Activated T-helper 2 cell treated with anti-CD3 and anti-CD28 coated beads, Interferon-gamma antibody, Interleukin-2, Interleukin-4, amounts not matched to agents 10 μg/mL and 5 μg/mL and 100 μg/mL, durations not matched to agents 14 hours and 24 hours and 36 hours (primary cell): Measurements from ENCODE around the gene RTN4RL1. TPM values are rescaled to one million over a fixed set of nuclear protein-coding genes. Genes with fewer than 3 reads are reported as not detected.

Source experiments
- DNase-seq: peaks from one replicate; pipeline ENCODE4 v3.0.0; 2021; ENCODE audit warnings: low spot score
- H3K27ac Mint-ChIP-seq: one replicate; pipeline ENCODE4 v1.8.0; 2021; ENCODE audit warnings: mixed read lengths
- H3K27me3 Mint-ChIP-seq: one replicate; pipeline ENCODE4 v1.8.0; 2021; ENCODE audit warnings: low read depth, mixed read lengths
- H3K36me3 Mint-ChIP-seq: one replicate; pipeline ENCODE4 v1.8.0; 2021; ENCODE audit warnings: low read depth, mixed read lengths
- H3K4me1 Mint-ChIP-seq: one replicate; pipeline ENCODE4 v1.8.0; 2021; ENCODE audit warnings: low read depth, mixed read lengths
- H3K4me3 Mint-ChIP-seq: one replicate; pipeline ENCODE4 v1.8.0; 2021; ENCODE audit warnings: low read depth, mild to moderate bottlenecking, moderate library complexity, mixed read lengths
- H3K9me3 Mint-ChIP-seq: one replicate; pipeline ENCODE4 v1.8.0; 2021; ENCODE audit warnings: mixed read lengths
- intact Hi-C: fragments of 100-400 bp; cut with micrococcal nuclease; formaldehyde crosslinking; loops from one replicate; pipeline ENCODE4 v1.15.1; 2023
- total RNA-seq: library from RNA; stranded (reverse); gene quantifications from 2 replicates; pipeline ENCODE4 v1.2.3, GENCODE V29; 2022

Gene RTN4RL1
- total RNA-seq, 1 donor from 2014 or later: 0.25 TPM

DNA sequence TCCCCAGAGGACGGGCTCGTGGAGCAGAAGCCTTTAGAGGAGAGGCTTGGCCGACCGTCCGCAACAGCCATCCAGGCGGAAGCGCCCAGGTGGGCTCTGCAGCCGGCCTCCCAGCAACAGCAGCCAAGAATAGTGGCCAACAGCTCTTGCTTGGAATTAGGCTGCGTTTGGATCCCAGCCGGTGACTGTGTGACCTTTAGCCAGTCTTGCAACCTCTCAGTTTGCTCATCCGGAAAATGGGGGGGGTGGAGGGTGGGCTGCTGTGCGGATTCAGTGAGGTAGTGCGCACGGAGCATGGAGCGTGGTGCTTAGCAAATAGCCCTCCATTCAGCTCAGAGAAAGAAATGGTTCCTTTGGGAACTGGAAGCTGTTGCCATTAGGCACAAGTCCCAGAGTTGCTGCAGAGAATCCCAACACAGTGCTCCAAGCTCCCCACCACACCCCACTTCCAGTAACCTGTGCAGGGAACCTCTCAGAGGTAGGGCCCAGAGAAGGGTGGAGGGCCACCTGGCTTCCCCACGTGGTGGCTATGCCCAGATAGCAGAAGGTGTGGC is 46.7 kb downstream of the RTN4RL1 start:
- H3K4me1 Mint-ChIP-seq: peaks cover 9% of the 10 kb centered on the region
- no peaks in the 10 kb centered on the region for H3K9me3 Mint-ChIP-seq
- no peak overlapping the region for H3K4me3 Mint-ChIP-seq
- H3K27ac Mint-ChIP-seq: no peak overlapping the region
- no peaks in the 10 kb centered on the region for H3K36me3 Mint-ChIP-seq
- no peak for DNase-seq
- intact Hi-C loops: no loop called here
- H3K27me3 Mint-ChIP-seq: peaks cover 25% of the 10 kb centered on the region

GRCh38 chr17:1977583-1978395 is 47.3 kb downstream of the RTN4RL1 start:
- H3K9me3 Mint-ChIP-seq: no peaks in the 10 kb centered on the region
- intact Hi-C loops: no loop called here
- no peaks in the 10 kb centered on the region for H3K36me3 Mint-ChIP-seq
- peaks cover 9% of the 10 kb centered on the region for H3K4me1 Mint-ChIP-seq
- no peak overlapping the region for H3K27ac Mint-ChIP-seq
- no peak overlapping the region for H3K4me3 Mint-ChIP-seq
- peaks cover 27% of the 10 kb centered on the region for H3K27me3 Mint-ChIP-seq
- no peak for DNase-seq

- H3K27me3 Mint-ChIP-seq: peaks cover 27% of the 10 kb centered on the region
- H3K27ac Mint-ChIP-seq: no peak overlapping the region
- peaks cover 12% of the 10 kb centered on the region for H3K4me1 Mint-ChIP-seq
- H3K4me3 Mint-ChIP-seq: no peak overlapping the region
- H3K36me3 Mint-ChIP-seq: no peaks in the 10 kb centered on the region
- DNase-seq: no peak
- intact Hi-C loops: no loop called here
- H3K9me3 Mint-ChIP-seq: no peaks in the 10 kb centered on the region
Measured at GRCh38 chr17:1976683-1977064, 48.5 kb downstream of the RTN4RL1 start.

DNA sequence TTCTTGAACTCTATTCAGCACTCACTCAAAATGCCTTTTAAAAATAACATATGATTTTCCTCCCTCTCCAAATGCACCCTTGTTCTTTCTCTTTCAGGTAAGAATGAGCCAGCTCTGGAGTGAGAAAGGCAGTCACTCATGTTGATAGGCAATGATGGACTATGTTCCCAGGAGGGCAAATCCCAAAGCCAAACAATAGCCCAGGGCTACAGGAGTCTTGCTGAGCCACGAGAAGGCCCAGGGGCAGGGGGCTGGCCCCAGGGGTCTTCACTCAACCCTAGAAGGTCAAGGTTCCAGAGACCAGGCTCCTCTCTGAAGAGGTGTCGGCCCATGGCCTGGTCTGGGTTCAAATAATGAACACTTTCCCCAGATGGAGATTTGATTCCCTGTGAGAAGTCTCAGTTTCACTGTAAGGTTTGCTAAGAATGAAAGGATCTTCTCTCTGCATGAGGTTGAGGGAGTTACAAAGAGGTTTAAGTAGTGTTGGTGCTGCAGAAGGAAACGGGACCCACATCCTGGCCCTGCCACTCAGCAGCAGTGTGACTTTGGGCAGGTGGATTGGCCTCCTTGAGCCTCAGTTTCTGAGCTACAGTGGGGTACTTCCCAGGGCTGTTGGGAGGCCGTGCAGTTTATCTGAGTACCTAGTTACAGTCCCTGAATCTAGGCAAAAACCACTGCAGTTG is 49.0 kb downstream of the RTN4RL1 start:
- Mint-ChIP-seq H3K4me3 (no peak overlapping the region), H3K27me3 (peaks cover 27% of the 10 kb centered on the region), H3K9me3 (peaks cover 2% of the 10 kb centered on the region), H3K4me1 (peaks cover 12% of the 10 kb centered on the region), H3K36me3 (no peaks in the 10 kb centered on the region), H3K27ac (no peak overlapping the region)
- no peak for DNase-seq
- intact Hi-C loops: no loop called here

DNA sequence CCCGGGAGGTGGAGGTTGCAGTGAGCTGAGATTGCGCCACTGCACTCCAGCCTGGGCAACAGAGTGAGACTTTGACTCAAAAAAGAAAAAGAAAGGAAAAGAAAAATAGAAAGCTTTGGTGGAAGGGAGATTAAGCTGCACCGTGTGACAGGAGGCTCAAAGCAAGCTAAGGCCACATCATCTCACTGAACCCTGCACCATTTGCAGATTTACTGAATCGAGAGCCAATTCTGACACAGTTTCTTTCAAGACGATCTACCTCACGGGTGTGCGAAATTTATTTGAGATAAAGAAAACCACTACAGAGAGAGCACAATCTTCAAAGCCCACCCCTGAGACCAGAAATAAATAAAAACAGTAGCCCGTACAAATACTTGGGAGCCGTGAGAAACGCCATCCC is 49.6 kb downstream of the RTN4RL1 start:
- DNase-seq: no peak
- H3K36me3 Mint-ChIP-seq: no peaks in the 10 kb centered on the region
- H3K27ac Mint-ChIP-seq: no peak overlapping the region
- peaks cover 27% of the 10 kb centered on the region for H3K27me3 Mint-ChIP-seq
- intact Hi-C loops: no loop called here
- H3K4me1 Mint-ChIP-seq: peaks cover 12% of the 10 kb centered on the region
- peaks cover 7% of the 10 kb centered on the region for H3K9me3 Mint-ChIP-seq
- H3K4me3 Mint-ChIP-seq: no peak overlapping the region

DNA sequence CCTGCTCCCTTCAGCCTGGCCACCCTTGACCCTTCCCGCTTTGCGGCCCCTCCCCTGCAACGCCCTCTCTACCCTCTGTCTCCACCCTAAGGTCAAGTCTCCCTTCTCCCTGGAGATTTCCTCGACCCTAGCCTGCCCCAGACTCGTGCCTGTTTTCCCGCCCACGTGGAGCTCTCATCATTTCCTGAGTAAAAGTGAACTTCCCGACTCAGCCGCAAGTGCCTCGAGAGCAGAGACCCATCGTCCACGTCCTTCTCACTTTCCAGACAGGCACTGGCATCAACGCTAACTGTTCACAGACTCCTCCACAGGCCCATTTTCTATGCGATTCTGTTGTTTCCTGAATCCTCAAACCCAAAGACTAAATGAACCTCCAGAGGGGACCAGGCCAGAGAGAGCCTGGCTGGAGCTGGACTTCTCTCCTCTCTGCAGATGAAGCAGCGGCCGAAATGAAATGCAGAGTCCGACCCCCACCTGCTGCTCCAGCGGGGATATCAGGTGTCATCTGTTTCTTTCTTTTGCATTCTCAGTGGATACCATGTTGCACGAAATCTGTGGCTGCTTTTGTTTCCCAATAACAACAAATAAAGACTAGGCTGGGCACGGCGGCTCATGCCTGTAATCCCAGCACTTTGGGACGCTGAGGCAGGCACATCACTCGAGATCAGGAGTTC is 52.5 kb downstream of the RTN4RL1 start:
- peaks cover 12% of the 10 kb centered on the region for H3K4me1 Mint-ChIP-seq
- peaks cover 7% of the 10 kb centered on the region for H3K9me3 Mint-ChIP-seq
- intact Hi-C loops: no loop called here
- no peak for DNase-seq
- H3K27me3 Mint-ChIP-seq: peaks cover 21% of the 10 kb centered on the region
- no peaks in the 10 kb centered on the region for H3K36me3 Mint-ChIP-seq
- no peak overlapping the region for H3K4me3 Mint-ChIP-seq
- H3K27ac Mint-ChIP-seq: no peak overlapping the region

- H3K4me3 Mint-ChIP-seq: no peak overlapping the region
- intact Hi-C loops: no loop called here
- H3K4me1 Mint-ChIP-seq: peaks cover 7% of the 10 kb centered on the region
- peaks cover 14% of the 10 kb centered on the region for H3K27me3 Mint-ChIP-seq
- H3K27ac Mint-ChIP-seq: no peak overlapping the region
- DNase-seq: no peak
- no peaks in the 10 kb centered on the region for H3K36me3 Mint-ChIP-seq
- peaks cover 7% of the 10 kb centered on the region for H3K9me3 Mint-ChIP-seq
Measured at GRCh38 chr17:1970843-1971384, 54.2 kb downstream of the RTN4RL1 start.

DNA sequence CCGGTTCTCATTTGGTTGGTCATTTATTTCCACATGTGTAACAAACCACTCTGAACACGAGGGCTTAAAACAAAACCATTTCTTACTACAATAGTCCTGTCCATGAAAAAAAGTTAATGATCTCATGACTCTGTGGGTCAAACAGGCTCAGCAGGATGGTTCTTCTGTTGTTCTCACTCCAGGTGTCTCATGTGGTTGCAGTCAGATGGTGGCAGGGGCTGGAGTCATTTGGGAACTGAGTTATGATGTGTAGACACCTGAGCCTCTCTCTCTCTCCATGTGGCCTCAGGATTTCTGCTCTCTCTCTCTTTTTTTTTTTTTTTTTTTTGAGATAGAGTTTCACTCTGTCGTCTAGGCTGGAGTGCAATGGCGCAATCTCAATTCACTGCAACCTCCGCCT is 55.4 kb downstream of the RTN4RL1 start:
- no peak overlapping the region for H3K27ac Mint-ChIP-seq
- no peak overlapping the region for H3K4me3 Mint-ChIP-seq
- intact Hi-C loops: no loop called here
- peaks cover 7% of the 10 kb centered on the region for H3K9me3 Mint-ChIP-seq
- H3K36me3 Mint-ChIP-seq: no peaks in the 10 kb centered on the region
- peaks cover 10% of the 10 kb centered on the region for H3K27me3 Mint-ChIP-seq
- peaks cover 3% of the 10 kb centered on the region for H3K4me1 Mint-ChIP-seq
- no peak for DNase-seq

- intact Hi-C loops: no loop called here
- peaks cover 7% of the 10 kb centered on the region for H3K27me3 Mint-ChIP-seq
- H3K4me3 Mint-ChIP-seq: no peak overlapping the region
- DNase-seq: no peak
- peaks cover 7% of the 10 kb centered on the region for H3K9me3 Mint-ChIP-seq
- no peaks in the 10 kb centered on the region for H3K36me3 Mint-ChIP-seq
- H3K27ac Mint-ChIP-seq: no peak overlapping the region
- no peaks in the 10 kb centered on the region for H3K4me1 Mint-ChIP-seq
Measured at GRCh38 chr17:1967213-1967612, 57.9 kb downstream of the RTN4RL1 start.

DNA sequence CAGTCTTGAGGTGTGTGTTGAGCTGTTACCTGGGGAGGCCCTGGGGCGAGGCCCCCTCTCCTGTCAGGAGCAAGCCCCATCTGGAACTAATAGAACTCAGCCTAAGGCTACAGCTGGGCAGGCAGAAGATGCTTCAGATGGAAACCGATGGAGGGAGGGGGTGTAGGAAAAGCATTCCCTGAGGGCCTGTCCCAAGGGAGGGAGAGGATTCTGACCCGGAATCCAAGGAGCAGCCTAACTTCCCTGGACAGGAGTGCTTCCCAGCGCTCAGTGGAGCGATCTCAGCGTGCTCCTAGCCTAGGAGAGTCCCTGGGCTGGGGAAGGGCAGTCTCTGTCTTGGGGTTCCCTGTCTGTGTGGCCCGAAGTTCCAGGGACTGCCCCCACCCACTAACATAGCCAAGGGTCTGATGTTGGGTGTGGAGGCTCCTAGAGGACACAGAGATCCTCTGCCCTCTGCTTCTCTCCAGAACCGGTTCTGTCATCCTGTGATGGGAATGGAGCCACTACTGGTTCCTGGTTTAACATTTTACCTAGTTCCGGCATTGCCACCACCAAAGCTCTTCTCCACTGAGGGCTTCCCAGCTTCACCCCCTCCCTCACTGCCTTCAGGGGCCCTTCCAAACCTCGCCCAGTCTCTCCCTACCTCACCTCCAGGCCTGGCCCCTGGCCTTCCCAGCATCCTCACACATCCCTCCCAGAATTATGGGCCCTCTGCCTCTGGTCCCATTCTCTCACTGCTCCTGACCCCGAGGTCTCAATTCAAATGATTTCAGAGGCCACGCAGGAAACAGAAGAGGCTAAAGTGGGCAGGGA is 58.7 kb downstream of the RTN4RL1 start:
- Mint-ChIP-seq H3K36me3 (no peaks in the 10 kb centered on the region), H3K27ac (no peak overlapping the region), H3K4me1 (no peaks in the 10 kb centered on the region), H3K4me3 (no peak overlapping the region), H3K9me3 (peaks cover 7% of the 10 kb centered on the region), H3K27me3 (peaks cover 7% of the 10 kb centered on the region)
- DNase-seq: no peak
- intact Hi-C loops: no loop called here

- H3K4me1 Mint-ChIP-seq: no peaks in the 10 kb centered on the region
- H3K36me3 Mint-ChIP-seq: no peaks in the 10 kb centered on the region
- DNase-seq: no peak
- peaks cover 7% of the 10 kb centered on the region for H3K27me3 Mint-ChIP-seq
- no peak overlapping the region for H3K27ac Mint-ChIP-seq
- intact Hi-C loops: no loop called here
- H3K9me3 Mint-ChIP-seq: peaks cover 1% of the 10 kb centered on the region
- no peak overlapping the region for H3K4me3 Mint-ChIP-seq
Measured at GRCh38 chr17:1965556-1966273, 59.4 kb downstream of the RTN4RL1 start.
